ENCODE data around the gene FGR.
A peak's percentile ranks its signal among the peaks of the same experiment; 100 is the strongest.
"Not testable (repeated sequence)": the region's sequence is repeated elsewhere in the genome, so short reads cannot be mapped to it uniquely, and the experiment has no call there.

The FGR gene

DNA sequence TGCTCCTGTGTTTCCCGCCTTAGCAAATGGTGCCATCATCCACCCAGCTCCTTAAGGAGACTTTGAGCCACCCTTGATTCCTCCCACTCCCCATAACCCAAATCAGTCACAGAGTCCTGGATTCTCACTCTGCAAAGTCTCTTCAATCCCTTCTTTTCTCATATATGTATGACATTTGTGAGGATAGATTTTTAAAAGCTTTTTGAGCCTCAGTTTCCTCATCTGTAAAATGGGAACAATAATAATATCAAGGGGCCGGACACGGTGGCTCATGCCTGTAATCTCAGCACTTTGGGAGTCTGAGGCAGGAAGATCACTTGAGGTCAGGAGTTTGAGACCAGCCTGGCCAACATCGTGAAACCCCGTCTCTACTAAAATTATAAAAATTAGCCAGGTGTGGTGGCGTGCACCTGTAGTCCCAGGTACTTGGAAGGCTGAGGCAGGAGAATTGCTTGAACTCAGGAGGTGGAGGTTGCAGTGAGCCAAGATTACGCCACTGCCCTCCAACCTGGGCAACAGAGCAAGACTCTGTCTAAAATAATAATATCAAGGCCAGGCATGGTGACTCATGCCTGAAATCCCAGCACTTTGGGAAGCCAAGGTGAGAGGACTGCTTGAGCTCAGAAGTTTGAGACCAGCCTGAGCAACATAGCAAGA lies 15.1 kb downstream of the FGR start:
- not testable (repeated sequence) for FAIRE-seq

DNA sequence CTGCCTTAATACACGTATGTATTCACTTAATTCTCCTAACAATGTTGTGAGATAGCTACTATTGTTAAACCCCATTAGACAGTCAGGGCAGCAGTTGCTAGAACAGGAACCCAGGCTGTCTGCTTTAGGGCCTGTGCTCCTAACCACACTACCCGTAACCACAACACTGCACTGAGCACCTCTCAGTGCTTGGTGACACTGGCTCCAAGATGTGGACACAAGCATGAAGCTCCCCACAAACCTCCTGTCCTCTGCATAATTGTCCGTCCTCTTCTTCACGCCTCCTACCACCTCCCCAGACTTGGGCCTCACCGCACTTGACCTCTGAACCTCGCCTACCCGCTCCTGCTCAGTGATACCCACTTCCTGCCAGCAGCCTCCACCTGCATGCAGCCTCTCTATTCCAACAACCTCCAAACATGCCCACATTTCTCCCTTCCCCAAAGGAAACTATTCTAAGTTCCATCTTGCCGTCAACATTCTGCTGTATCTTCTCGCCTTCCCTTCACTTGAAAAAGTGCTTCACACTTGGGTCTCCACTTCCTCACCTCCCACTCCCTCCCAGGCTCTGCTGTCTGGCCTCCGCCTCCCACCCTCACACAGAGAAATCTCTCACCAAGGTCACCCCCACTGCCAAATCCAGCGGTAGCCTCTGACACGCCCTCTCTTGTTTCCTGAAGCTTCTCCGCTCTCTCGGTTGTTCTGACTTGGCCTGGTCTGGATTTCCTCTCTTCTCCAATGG lies 16.5 kb downstream of the FGR start:
- FAIRE-seq (peak; percentile 84), DNase-seq (ENCODE audit: extremely low spot score, insufficient read length, low read depth) (no peak)

More for the DNA sequence above, 15.1 kb downstream of the FGR start:
- not testable (repeated sequence) for DNase-seq (ENCODE audit: extremely low spot score, insufficient read length, low read depth)

DNA sequence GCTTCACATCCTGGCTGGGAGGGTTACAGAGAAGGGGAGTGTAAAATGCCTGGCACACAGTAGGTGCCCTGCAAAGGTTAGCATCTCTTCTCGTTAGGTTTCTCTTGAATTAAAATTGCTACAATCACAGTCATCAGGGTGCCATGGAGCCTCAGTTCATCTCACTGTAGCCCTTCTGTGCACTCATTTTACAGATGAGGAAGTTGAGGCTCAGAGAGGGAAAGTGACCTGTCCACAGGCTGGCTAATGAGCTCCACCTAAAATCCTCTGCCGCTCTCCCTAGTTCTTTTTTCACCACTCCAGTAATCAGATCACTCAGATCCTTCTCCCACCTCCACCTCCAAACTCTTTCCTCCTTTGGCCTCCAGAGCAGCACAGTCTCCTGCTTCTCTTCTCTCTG lies 17.6 kb downstream of the FGR start:
- no peak for FAIRE-seq
- DNase-seq (ENCODE audit: extremely low spot score, insufficient read length, low read depth): no peak

DNA sequence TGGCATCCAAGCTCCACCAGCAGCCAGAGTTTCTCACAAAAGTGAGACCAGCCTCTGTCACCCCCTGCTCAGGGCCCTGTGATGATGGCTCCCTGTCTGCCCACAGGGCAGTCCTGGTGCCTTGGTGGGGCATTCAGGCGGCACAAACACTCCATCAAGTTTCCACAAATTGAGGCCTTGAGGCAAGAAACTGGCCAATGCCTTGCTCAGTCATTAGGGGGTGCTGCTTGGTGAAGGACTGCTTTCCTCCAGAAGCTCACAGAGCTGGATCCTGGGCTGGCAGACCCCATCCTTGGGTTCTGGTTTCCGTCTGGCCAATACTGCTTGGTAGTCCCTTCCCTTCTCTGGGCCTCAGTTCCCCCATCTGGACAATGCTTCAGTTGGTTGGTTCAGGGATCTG lies 18.5 kb downstream of the FGR start:
- DNase-seq (ENCODE audit: extremely low spot score, insufficient read length, low read depth): no peak
- no peak for FAIRE-seq

DNA sequence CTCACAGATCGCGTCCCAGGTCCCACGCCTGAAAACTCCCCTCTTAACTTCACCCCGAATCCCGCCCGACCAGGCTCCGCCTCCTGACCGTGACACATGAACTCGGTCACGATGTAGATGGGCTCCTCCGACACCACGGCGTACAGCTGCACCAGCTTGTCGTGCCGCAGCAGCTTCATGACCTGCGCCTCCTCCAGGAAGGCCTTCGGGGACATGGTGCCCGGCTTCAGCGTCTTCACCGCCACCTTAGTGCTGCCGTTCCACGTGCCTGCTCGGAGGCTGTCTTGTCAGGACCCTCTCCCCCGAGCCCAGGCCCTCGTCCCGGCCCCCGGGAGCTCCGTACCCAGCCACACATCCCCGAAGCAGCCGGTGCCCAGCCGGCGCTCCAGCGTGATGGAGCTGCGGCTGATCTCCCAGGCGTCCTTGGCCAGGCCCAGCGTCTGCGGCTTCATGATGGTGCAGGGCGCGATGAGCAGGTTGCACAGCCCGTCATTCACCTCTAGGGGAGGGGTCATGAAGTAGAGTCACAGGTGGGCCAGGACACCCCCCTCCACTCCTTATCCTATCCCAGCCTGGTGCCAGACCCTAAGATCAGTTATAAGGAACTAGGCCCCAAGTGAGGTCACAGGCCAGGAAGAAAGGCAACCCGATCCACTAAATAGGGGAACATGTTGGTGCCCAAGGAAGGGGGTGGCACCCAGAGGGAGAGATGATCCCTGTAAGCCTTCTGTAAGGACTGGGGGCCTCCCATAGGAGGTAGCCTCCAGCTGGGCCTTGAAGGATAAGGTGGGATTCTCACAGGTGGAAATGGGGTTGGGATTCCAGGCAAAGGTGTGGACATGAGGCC lies 19.4 kb downstream of the FGR start:
- FAIRE-seq: no peak
- DNase-seq (ENCODE audit: extremely low spot score, insufficient read length, low read depth): no peak

DNA sequence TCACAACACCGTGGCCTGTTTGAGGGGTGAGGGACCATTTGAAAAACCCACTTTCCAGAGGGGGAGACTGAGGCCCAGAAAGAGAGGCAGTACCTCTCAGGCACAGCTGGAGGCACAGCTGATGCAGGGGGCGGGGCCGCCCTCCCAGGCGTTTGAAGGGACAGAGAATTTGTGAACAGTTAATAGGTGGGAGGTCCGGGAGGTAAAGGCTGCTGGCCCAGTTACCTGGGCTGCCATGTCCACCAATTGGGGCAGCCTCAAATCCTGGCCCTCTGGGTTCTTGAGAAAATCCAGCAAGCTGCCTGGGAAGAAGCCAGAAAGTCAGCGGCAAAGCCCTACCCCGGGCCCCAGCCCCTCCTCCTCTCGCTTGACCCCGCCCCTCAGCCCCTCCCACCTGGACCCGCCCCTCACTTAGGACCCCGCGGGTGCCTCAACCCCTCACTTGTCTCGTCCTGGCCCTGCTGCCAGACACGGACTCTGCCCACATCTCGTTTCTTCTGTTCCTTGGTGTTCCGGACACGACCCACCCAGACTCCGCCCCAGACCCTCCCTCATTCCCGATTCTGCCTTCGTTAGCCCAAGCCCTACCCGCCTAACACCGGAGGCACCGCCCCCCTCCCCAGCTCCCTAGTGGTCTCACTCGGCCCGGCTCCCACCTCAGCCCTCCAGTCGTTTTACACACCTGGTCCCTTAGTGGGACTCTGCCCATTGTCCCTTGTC lies 20.2 kb downstream of the FGR start:
- FAIRE-seq (no peak), DNase-seq (ENCODE audit: extremely low spot score, insufficient read length, low read depth) (no peak)

DNA sequence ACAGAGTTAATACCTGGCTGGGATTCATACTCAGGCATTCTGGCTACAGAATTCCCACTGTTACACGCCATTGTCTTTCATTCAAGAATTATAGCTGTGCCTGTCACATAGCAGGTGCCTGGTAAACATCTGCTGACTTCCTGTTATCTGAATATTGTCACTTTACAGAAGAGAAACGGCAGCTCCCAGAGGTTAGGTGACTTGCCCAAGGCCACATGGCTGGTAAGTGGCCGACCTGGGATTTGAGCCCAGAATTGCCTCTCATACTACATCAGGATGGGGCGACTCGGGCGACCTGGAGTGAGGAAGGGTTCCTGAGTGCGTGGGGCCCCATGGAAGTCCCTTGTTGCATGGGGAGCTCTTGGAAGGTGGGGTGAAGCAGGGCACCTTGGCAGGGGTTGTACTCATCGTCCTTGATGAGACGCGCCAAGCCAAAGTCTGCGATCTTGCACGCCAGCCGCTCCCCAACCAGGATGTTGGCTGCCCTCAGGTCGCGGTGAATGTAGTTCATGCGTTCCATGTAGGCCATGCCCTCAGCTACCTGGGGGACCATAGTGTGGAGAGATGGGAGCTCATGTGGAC lies 20.9 kb downstream of the FGR start:
- FAIRE-seq (no peak), DNase-seq (ENCODE audit: extremely low spot score, insufficient read length, low read depth) (no peak)

DNA sequence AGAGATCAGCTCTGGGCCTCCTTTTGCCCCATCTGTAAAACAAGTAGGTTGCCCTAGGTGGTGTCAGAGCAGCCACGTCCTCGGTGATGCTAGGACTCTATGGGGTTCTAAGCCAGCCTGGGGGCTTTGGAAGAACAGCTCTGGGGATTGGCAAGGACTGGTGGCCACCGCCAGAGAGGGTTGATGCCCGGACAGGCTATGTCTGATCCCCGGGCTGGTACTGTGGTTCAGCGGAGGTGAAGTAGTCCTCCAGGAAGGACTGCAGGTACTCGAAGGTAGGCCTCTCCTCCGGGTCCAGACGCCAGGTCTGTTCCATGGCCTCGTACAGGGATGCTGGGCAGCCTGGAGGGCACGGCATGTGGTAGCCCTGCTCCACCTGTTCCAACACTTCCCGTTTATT lies 22.3 kb downstream of the FGR start:
- no peak for FAIRE-seq

DNA sequence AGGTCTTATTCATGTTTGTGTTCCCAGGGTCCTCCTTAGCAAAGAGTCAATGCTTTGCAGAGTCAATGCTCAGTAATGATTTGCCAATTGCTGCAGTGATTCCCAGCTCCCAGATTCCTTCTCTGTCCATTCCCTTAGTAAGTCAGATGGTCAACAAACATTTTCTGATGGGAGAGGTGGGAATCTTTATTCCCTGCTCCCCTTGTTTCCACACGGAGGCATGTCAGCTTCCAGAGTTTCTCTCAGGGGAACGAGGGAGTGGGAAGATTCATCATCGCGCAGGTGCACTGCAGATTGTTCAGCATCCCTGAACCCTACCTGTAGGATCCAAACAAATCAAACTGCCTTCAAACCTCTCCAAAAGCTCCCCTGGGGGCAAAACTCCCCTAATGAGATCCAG lies 23.5 kb downstream of the FGR start:
- DNase-seq (ENCODE audit: extremely low spot score, insufficient read length, low read depth) (no peak), FAIRE-seq (no peak)

More for the DNA sequence above, 22.3 kb downstream of the FGR start:
- no peak for DNase-seq (ENCODE audit: extremely low spot score, insufficient read length, low read depth)

DNA sequence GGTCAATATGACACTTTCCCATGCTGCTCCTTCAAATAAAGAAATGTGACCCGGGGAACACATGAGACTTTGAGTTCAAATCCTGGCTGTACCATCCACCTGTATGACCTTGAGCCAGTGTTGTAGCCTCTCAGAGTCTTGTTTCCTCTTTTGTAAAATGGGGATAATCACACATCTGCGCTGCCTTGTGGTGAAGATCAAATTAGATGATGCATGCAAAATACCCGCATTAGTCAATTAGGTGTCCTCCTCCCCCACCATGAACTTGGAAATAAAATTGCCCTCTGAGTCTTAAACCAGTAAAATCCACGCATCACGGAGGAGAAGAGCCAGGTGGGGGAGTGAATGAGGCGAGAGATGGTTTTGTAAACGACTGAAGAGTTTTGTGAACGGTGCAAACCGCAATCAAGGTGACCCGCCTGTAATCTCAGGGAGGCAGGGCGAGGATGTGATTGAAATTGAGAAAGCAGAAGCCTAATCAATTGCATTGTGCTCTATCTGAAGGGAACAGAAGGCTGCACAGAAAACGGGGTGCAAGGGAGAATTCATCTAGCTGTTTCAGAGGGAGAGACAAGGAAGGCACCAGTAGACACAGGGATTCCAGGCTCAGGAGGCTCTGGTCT lies 25.3 kb downstream of the FGR start:
- FAIRE-seq (peak; percentile 51), DNase-seq (ENCODE audit: extremely low spot score, insufficient read length, low read depth) (no peak)

DNA sequence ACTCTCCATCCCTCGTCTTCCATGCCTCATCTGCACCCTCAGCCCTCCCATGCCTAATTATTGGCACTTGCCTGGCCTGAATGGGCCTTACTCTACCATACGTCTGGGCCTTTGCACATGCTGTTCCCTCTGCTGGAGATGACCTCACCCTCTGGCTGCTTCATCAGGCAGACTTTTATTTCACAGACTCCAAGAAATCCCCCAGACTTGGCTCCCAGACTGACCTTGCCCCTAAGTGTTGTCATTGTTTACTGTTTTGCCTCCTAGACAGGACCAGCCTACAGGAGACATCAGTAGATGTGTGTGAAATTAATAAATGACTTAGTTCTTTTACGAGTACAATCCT lies 25.8 kb downstream of the FGR start:
- FAIRE-seq (peak; percentile 54), DNase-seq (ENCODE audit: extremely low spot score, insufficient read length, low read depth) (no peak)

DNA sequence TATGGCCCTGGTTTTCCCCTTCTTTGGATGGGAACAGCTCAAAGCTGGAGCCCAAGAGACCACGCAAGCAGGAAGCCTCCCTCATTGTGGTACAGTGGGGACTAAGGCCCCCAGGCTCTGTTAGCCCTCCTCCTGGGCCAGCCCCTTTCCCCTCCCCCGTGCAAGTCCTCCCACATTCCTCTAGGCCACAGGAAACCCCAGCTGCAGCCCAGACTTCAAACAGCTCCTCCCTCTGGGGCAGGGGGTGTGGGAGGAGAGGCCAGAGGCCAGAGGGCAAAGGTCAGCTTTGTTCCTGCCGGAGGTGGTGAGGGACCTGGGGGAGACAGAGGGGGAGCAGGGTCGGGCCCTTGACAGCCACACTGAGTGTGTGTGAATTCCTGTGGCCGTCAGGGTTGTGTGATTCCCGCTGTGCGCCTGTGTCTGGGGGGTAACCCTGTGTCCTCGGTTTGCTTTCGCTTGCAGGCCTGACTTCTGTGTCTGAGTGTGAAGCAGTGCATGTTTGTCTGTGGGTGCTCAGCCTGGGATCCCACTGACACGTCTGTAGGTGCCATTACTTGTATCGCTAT lies 27.7 kb downstream of the FGR start:
- FAIRE-seq: no peak
- DNase-seq (ENCODE audit: extremely low spot score, insufficient read length, low read depth): no peak

DNA sequence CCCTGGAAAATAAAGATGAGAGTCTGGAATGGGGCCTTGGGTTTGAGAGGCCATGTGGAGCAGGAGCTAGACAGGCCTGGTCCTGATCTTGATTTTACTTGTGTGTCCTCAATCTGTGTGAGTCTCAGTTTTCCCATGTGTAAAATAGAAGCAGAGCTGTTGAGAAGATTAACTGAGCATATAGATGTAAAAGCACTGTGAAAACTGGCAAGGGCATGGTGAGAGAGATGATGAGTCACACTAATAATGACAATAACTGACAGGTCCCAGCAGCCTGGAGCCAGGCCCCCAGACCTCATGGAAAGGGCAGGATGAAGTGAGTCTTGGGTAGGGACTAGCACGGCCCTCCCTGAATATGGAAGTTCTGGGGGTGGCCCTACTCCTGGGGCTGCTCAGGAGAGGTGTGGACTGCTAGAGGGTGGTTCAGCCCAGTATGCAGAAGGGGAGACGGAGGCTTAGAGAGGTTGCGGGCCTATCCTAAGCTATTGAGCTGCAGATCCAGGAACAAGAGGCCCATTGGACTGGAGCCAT lies 28.2 kb downstream of the FGR start:
- no peak for FAIRE-seq
- DNase-seq (ENCODE audit: extremely low spot score, insufficient read length, low read depth): no peak

DNA sequence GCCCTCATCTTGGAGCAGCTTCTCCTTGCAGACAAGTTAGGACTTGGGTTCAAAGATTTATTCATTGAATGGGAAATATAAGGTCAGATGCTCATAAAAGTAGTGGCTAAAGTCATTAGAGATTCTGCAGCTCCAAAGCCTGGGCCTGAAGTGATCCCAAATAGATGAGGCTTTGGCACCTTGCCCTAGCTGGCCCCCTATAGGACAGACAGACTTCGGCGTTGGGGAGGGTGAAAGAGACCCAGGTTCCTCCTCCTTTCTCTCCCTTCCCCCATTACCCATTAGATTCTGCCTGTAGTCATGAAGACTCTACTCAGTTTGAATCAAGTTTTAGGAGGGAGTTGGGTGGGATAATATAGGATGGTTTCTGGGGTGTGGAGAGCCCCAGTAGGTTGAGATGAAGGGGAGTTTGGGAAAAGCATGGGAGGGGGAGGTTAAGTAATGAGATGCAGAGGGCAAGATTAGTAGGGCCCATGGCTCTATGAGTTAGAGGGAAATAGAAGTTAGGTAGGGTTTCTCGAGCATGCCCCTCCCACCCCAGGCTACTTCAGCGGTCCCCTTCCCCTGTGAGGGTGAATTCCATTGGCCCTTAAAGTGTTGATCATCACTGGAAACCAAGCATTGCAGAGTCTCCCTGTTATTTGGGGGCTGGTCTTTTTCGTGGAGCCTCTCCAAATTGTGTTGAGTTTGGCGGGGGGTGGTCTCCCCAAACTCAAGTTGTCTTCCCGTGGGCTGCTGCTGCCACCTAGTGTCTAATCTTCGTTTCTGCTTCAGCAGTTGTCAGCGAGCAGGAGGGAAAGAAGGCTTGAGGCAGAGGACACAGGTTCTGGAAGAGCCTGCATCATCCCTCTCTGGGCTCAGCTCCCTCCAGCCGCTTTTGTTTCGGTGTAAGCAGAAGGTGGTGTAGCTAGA lies 28.9 kb downstream of the FGR start:
- FAIRE-seq: peak; percentile 90
- DNase-seq (ENCODE audit: extremely low spot score, insufficient read length, low read depth): no peak

DNA sequence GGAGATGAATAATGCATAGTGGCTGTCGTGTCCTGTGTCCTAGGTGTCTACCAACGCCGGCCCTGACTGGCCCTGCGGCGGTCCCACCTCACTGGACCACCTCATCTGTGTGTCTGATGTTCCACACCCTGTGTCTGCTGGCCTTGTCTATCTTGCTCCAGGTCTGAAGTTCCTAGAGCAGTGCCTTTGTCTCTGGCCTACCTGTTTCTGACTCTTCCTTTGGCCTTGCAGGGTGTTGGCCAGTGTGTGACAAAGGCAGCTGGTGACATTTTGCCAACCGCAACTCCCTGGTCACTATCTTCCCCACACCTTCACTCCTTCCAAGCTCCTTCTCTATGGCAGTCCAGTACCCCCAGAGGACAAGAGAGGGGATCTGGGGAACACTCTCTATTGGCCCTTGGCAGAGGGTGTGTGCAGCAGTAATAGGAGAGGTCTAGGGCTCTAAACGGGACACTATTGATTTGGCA lies 29.7 kb downstream of the FGR start:
- FAIRE-seq: no peak

DNA sequence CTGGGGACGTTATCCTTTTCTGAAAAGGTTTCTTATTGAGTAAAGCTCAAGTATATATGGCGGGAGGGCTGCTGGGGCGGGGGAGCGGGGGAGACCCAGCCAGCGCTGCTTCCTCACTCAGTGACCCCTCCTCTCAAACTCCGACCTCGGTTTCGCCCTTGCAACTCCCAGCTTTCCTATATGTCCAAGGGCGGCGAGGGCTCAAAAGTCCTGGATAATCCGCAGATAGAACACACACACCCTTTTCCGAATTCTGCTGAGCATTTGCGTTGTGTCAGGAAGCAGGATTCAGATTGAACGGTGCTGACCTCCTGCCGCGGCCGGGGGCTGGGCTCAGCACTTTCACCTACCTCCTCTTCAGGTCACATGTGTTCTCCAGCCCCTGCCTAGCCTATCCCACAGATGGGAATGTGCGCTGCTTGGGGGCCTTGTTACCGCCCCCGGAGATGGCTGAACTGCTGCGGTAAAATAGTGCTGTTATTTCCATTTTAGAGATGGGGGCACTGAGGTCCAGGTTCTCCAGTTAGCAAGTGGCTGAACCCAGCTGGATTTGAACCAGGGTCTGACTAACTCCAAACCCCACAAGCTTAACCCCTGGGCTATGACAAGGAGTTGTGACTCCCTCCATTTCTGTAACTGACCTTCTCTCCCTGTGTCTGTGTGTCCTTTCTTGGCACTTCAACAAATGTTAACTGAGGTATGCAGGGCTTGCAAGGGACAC lies 30.2 kb downstream of the FGR start:
- DNase-seq (ENCODE audit: extremely low spot score, insufficient read length, low read depth) (no peak), FAIRE-seq (no peak)

More for the DNA sequence above, 29.7 kb downstream of the FGR start:
- no peak for DNase-seq (ENCODE audit: extremely low spot score, insufficient read length, low read depth)

Data from GM18507 (cell line).